ENCODE results near the gene CREBBP.

The CREBBP gene

DNA sequence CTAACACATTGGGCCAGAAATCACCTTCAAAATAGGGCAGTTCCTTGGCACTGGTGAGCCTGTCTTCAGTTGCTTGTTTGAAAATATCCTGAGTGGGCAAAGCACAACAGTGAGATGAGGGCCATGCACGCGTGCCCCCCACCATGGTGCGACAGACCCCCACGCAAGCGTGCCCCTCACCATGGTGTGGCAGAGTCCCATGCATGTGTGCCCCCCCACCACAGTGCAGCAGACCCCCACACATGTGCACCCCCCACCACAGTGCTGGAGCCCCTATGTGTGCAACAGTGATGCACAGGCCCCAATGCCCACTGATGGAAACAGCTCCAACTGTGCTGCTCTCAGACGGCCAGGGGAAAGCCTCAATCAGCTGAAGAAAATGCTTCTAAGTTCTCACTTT, 144.4 kb downstream of the CREBBP start:
- DNase-seq (ENCODE audit: low read depth in 2 of 2), result no peak

DNA sequence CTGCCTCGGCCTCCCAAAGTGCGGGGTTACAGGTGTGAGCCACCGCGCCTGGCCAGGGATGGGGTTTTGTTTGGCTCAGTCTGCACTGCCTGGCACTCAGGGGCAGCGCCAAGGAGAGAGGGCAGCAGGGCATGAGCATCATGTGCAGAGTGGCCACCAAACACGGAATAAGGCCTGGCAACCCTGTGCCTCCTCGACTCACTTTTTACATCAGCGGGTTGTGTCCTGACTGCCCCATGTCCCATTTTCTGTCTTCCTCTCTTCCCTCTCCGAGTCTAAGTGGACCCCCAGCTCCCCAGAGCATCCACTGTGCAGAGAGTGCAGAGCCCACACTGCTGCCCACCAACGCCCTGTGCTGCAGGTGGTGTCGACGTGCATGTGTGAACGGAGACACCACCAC, 145.0 kb downstream of the CREBBP start:
- no peak for DNase-seq (ENCODE audit: low read depth in 2 of 2)

- DNase-seq (ENCODE audit: low read depth in 2 of 2), result no peak
Measured at GRCh38 chr16:3734758-3735221, 145.7 kb downstream of the CREBBP start.

GRCh38 chr16:3734084-3734757, 146.3 kb downstream of the CREBBP start:
- no peak for DNase-seq (ENCODE audit: low read depth in 2 of 2)

GRCh38 chr16:3732171-3732570, 148.3 kb downstream of the CREBBP start:
- no peak for DNase-seq (ENCODE audit: low read depth in 2 of 2)

DNA sequence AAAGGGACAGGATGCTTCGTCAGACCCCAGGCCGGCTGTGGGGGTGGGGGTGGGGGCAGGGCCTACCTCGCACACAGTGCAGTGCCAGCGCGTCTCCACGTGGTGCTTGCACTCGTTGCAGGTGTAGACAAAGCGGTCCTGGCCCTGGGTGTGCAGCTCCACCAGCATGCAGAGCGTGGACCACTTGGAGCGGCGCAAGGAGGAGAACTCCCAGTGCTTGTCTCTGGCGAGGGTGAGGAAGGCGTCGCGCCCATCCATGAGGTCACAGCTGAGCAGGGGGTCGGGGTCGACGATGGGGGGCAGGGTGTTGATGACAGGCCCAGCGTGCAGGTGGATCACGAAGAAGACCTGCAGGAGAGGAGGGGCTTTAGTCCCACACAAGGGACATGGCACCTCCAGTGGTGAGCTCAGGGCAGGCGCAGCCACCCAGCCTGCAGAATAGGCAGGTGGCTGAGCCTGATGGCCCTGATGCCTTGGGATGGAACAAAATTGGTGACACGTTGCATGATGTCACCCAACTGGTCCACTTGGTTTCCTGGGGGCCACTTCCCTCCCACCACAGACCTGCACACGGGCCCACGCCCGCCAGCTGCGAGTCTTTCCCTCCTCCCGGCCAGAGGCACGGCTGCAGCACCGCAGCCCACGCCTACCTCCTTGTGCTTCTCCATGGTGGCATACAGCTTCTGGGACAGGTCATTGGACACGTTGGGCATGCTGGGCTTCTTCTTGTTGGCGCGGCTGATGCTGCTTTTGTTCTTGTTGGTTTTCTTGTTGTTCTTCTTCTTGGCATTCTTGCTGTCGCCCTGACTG, 149.2 kb downstream of the CREBBP start:
- no peak for DNase-seq (ENCODE audit: low read depth in 2 of 2)

DNA sequence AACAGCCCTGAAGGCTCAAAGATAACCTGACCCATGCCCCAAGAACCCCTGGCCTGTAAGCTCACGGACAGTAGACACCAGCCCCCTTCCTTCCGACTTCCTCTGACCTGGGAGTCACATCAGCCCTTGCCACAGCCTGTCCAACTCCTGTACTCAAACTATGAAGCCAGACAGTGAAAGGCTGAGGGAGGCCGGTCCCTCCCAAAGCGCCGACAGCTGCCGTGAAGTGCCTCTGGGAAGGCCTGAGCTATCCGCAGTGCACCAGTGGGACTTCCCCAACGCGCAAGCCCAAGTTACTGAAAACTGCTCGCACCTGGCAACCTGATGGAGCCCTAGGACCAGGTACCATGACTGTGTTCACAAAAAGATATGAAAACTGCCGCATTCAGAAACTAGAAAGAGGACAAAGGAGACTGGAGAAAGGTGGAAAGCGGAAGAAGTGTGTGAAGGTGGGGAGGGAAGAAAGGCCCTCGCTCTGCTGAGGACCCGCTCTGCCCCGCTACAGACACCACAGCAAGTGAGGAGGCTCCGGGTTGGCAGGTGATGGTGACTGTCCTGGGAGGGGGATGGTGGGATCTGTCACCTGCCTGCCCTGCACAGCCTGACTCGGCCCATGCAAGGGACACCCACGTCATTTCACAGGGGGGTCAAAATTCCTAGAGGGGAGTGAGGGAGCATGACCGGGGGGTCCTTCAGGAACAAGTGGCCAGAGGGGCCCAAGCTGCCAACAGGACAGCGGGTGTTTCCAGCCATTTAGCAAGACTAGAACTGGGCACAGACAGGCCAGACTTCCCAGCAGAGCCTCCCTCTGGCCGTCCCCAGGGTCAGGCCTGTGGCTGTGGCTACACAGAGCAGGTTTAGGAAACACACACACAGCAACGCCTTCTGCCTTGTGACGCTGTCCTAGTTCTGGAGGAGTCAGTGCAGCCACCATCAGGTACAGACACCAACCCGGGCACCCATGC, 150.1 kb downstream of the CREBBP start:
- DNase-seq (ENCODE audit: low read depth in 2 of 2), result no peak

- DNase-seq (ENCODE audit: low read depth in 2 of 2), result no peak
Measured at GRCh38 chr16:3729161-3730112, 151.1 kb downstream of the CREBBP start.

DNA sequence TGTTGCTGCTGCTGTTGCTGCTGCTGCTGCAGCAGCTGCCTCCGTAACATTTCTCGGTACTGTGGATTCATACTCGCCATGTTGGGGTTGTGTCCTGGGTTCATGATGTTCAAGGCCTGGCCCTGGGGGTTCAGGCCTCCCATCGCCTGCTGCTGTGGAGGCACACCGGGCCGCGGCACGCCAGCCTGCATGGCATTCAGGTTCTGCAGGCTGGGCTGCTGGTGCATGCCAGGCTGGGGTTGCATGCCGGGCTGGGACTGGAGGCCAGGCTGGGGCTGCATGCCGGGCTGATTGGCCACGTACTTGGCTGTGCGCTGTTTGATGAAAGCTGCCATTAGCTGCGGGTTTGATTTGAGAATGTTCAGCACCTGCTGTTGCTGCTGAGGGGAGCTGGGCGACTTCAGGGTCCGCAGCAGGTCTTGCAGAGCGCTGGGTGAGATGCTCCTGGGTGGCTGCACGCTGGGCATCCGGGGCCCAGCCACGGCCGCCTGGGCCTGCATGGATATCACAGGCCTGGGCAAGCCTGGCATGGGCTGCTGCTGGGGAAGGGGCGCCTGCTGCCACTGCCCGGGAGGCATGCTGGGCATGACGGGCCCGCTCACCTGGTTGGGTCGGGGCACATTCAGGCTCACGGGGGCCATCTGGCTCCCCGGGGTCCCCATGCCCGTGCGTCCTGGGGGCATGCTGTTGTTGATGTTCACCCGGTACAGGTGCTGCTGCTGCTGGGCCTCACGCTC, 151.9 kb downstream of the CREBBP start:
- no peak for DNase-seq (ENCODE audit: low read depth in 2 of 2)

- no peak for DNase-seq (ENCODE audit: low read depth in 2 of 2)
Measured at GRCh38 chr16:3727806-3728381, 152.6 kb downstream of the CREBBP start.

DNA sequence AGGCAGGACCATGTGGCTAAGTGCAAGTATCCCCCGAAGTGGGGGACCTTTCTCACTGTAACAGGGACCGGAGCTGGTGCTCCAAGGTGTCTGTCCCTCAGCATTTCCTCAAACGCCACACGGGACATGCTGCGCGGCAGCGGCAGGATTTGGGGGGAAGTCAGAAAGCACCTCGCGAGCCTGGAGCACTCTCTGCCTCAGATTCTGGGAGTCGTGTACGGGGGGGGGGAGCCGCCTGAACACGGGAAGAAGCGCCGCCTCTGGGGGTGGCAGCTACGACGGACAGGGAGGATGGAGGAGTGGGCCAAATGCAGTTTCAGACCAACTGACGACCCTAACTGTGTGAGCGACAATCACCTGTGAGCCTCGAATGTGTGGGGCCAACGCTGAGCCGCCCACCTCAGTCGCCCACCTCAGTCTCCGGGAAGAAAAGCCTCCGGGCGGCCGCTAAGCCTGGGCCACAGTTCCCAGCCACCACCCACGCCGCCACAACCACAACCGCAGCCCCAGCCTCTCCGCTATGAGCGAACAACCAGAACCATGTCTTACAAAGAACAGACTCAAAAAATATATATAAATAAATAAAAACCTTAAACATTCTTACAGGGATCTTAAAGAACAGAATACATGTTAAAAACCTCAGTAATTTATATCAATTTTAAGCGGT, 154.4 kb downstream of the CREBBP start:
- DNase-seq (ENCODE audit: low read depth in 2 of 2), result no peak

- DNase-seq (ENCODE audit: low read depth in 2 of 2), result no peak
Measured at GRCh38 chr16:3725276-3725675, 155.2 kb downstream of the CREBBP start.

DNA sequence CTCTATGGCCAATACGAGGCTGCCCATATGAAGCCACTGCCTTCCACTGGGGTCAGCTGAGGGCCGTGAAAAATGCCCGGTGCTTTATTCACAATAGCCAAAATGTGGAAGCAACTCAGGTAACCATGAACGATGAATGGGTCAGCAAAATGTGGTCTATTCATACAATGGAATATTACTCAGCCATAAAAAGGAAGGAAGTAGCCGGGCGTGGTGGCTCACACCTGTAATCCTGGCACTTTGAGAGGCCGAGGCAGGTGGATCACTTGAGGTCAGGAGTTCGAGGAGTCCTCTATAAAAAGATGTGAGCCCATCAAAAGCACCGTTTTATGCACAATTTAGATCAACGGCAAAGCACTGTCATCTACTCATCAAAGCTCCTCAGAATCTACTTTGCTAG, 158.0 kb downstream of the CREBBP start:
- no peak for DNase-seq (ENCODE audit: low read depth in 2 of 2)

DNA sequence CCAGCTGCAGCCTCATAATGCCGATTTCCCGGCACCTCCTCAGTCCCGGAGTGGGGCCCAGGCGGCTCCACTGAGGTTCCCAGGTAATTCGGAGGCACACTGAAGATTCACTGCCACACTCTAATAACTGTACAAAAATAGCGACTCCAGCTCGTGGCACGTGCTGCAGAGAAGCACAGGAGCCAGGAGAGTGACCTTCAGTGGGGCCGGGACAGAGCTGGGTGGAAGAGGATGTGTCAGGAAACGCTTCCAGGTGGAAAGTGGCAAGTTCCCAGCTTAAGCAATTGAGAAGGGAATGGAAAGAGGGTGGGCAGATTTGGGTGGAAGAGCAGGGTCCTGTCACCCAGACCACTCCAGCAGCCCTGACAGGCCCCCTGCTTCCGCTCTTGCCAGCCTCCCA, 160.1 kb downstream of the CREBBP start:
- DNase-seq (ENCODE audit: low read depth in 2 of 2), result no peak

- no peak for DNase-seq (ENCODE audit: low read depth in 2 of 2)
Measured at GRCh38 chr16:3718628-3719027, 161.9 kb downstream of the CREBBP start.

DNA sequence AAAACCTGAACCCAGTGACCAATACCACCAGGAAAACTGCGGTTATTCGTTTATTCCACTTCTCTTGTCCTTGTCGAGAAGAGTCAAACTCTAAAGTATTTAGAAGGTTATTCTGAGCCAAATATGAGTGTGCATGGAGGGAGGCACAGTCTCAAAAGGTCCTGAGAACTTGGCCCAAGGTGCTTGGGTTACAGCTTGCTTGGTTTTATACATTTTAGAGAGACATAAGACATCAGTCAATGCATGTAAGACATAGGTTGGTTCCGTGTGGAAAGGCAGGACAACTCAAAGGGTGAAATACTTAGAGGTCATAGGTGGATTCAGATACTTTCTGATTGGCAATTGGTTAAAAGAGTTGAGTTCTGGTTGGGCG, 162.5 kb downstream of the CREBBP start:
- DNase-seq (ENCODE audit: low read depth in 2 of 2), result no peak

DNA sequence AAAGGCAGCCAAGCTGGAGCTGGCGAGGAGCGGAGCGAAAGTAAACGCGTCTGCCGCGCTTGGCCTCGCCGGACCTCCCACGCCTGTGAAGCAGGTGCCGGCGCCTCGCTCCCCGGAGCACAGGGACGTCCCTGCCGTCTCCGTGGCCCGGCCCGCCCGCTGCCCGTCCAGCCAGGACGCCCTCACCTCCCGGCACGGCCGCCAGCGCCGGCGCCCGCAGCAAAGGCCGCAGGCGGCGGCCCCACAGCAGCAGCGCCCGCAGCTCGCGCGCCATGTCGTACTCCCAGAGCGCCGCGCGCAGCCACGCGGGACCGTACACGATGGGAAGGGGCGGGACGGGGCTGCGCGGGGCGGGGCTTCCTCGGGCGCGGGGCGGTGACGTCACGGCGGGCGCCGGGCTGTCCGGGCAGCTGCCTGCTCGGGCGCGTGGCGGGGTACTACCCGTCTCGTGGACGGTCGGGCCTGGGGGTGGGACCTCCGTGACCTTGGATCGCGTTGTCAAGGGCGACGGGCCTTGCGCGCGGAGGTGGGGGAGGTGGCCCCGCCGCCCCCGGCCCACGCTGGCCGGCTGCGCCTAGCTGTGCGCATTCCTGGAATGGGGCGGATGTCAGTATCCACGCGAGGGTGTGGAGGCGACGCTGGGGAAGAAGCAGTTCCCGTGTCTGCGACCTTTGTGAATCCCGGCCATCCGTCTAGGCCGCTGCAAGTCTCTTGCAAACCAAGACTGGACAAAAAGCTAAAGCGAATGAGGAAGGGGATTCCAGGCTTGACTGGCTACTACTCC, 163.1 kb downstream of the CREBBP start, which contains the start of gene TRAP1:
TSS of gene TRAP1 (minus strand) at position 290 of the 784 bp plus-strand sequence. CDS start at position 274, 16 bp downstream.
- peak; percentile 90 to 95 for DNase-seq (ENCODE audit: low read depth in 2 of 2)

- peak; percentile 16 to 28 for DNase-seq (ENCODE audit: low read depth in 2 of 2)
Measured at GRCh38 chr16:3716831-3717234, 163.7 kb downstream of the CREBBP start.
